GM12878 (cell line): ENCODE data around the gene TMPRSS15. TPM values are rescaled to one million over a fixed set of nuclear protein-coding genes. Genes with fewer than 3 reads are reported as not detected.

Experiments used
- ATAC-seq: fragments of 200-7000 bp; cut with Tn5 transposase; 3 replicates; pipeline ENCODE4 v1.9.1; 2020; ENCODE audit warnings: mild to moderate bottlenecking, moderate library complexity
- BruUV-seq: library from RNA; stranded (reverse); fragments of 400-500 nt; replicated peaks from 2 replicates; lab custom pipeline; 2021; lab: Mats Ljungman, UMichigan
- CTCF ChIA-PET: fragments of 300-600 bp; sonication (Branson Sonifier 250); formaldehyde crosslinking; extraction: SDS; loops from one replicate; lab custom pipeline; 2021; ENCODE audit warnings: inconsistent platforms; lab: Yijun Ruan, JAX
- POLR2A ChIA-PET: fragments of 350-600 bp; formaldehyde crosslinking; extraction: SDS; loops from one replicate; lab custom pipeline; 2021; ENCODE audit warnings: inconsistent platforms; lab: Charles Lee
- RAD21 ChIA-PET: fragments of 300-600 bp; sonication (Branson Sonifier 250); formaldehyde crosslinking; loops from one replicate; lab custom pipeline; 2023; ENCODE audit warnings: antibody characterized with exemption; ENCODE audit not compliant: unreplicated experiment; lab: Charles Lee
- SMC1A ChIA-PET: fragments of 300-600 bp; sonication (Branson Sonifier 250); formaldehyde crosslinking; loops from one replicate; lab custom pipeline; 2023; ENCODE audit not compliant: unreplicated experiment, uncharacterized antibody; lab: Charles Lee
- DNase-seq: peaks from one replicate; pipeline ENCODE4 v3.0.0-alpha.2; 2011; ENCODE audit warnings: low read depth, low spot score
- FAIRE-seq: peaks from 3 replicates; lab custom pipeline; 2011; peaks lifted over from hg19 to GRCh38; lab: Jason Lieb, UNC
- H2AFZ ChIP-seq: 2 replicates; pipeline ENCODE4 v1.6.0; 2011; ENCODE audit warnings: low read depth, low read length, control low read depth; ENCODE audit not compliant: control insufficient read depth
- H3K27ac ChIP-seq: 2 replicates; pipeline ENCODE4 v1.5.1; 2011; ENCODE audit warnings: control low read depth; ENCODE audit not compliant: control insufficient read depth, insufficient read depth
- H3K27me3 ChIP-seq, 2 experiments: replicated peaks in 1 of 2; 2 replicates each; pipeline versions ENCODE4 v1.6.0 to v1.6.1; 2011; ENCODE audit warnings: low read length in 1 of 2; ENCODE audit not compliant: control insufficient read depth in 2 of 2, insufficient read depth in 2 of 2
- H3K36me3 ChIP-seq, 2 experiments: 2 replicates each; pipeline ENCODE4 v1.5.1; 2011; ENCODE audit warnings: low read length in 1 of 2; ENCODE audit not compliant: control insufficient read depth in 2 of 2, insufficient read depth in 2 of 2
- H3K4me1 ChIP-seq: 2 replicates; pipeline ENCODE4 v1.6.1; 2011; ENCODE audit warnings: mild to moderate bottlenecking, low read length, moderate library complexity, mixed read lengths; ENCODE audit not compliant: control insufficient read depth, insufficient read depth
- H3K4me2 ChIP-seq: 2 replicates; pipeline ENCODE4 v1.6.0; 2011; ENCODE audit warnings: control low read depth; ENCODE audit not compliant: control insufficient read depth, insufficient read depth
- H3K4me3 ChIP-seq: fragments of 200-600 bp; sonication (generic); 2 replicates; pipeline ENCODE4 v1.5.1; 2016
- H3K79me2 ChIP-seq: 2 replicates; pipeline ENCODE4 v1.6.0; 2011; ENCODE audit warnings: low read length; ENCODE audit not compliant: control insufficient read depth, insufficient read depth
- H3K9ac ChIP-seq: 2 replicates; pipeline ENCODE4 v1.8.0; 2011; ENCODE audit warnings: low read length, control low read depth, mixed read lengths; ENCODE audit not compliant: control insufficient read depth, insufficient read depth
- H3K9me3 ChIP-seq: replicated peaks from 3 replicates; pipeline ENCODE4 v1.5.1; 2011; ENCODE audit warnings: mild to moderate bottlenecking, low read length; ENCODE audit not compliant: control insufficient read depth, insufficient read depth
- H4K20me1 ChIP-seq: 2 replicates; pipeline ENCODE4 v1.6.0; 2011; ENCODE audit not compliant: control insufficient read depth, insufficient read depth
- CBX3 ChIP-seq: fragments of 200-600 bp; sonication (generic); IDR thresholded peaks from 2 replicates; pipeline ENCODE4 v1.6.1; 2016; ENCODE audit warnings: low read depth, borderline replicate concordance
- CUX1 ChIP-seq: IDR thresholded peaks from 2 replicates; pipeline ENCODE4 v1.6.1; 2012; ENCODE audit warnings: improper control_type of control experiment, low read depth, low read length; ENCODE audit not compliant: insufficient replicate concordance
- EP300 ChIP-seq, 2 experiments: fragments of 150-350 bp in 1 of 2; IDR thresholded peaks; 2 replicates each; pipeline ENCODE4 v1.6.1; 2011 to 2012; ENCODE audit warnings: low read depth in 2 of 2, low read length in 2 of 2, borderline replicate concordance in 1 of 2, improper control_type of control experiment in 1 of 2, inconsistent platforms in 1 of 2; ENCODE audit not compliant: control insufficient read depth in 1 of 2
- KAT2A ChIP-seq: conservative IDR thresholded peaks from 2 replicates; pipeline ENCODE4 v1.6.1; 2011; ENCODE audit warnings: low read depth, low read length; ENCODE audit not compliant: control insufficient read depth
- MEF2B ChIP-seq: fragments of 450-650 bp; IDR thresholded peaks from 2 replicates; pipeline ENCODE4 v1.6.1; 2018; ENCODE audit warnings: mild to moderate bottlenecking, moderate library complexity; ENCODE audit not compliant: partially characterized antibody, poor library complexity, severe bottlenecking
- MTA3 ChIP-seq: IDR thresholded peaks from 2 replicates; pipeline ENCODE4 v1.6.1; 2012; ENCODE audit warnings: low read length, inconsistent platforms, borderline replicate concordance
- POLR2AphosphoS2 ChIP-seq: IDR thresholded peaks from 2 replicates; pipeline ENCODE4 v1.6.1; 2011; ENCODE audit warnings: low read depth, mild to moderate bottlenecking, low read length, improper control_type of control experiment, moderate library complexity
- RAD51 ChIP-seq: fragments of 450-650 bp; IDR thresholded peaks from 2 replicates; pipeline ENCODE4 v1.6.1; 2016; ENCODE audit warnings: moderate library complexity, mild to moderate bottlenecking, inconsistent platforms
- SMARCA5 ChIP-seq: fragments of 450-650 bp; IDR thresholded peaks from 2 replicates; pipeline ENCODE4 v1.6.1; 2017; ENCODE audit warnings: mild to moderate bottlenecking
- WGBS: methylation state at CpG from one replicate; pipeline ENCODE4 v1.1.6; 2016; ENCODE audit warnings: low lambda C conversion rate; ENCODE audit not compliant: insufficient replicate concordance, insufficient coverage; ENCODE audit errors: missing lambda C conversion rate; 5-methylcytosine and 5-hydroxymethylcytosine counted together
- in situ Hi-C: fragments of 300-500 bp; cut with MboI; formaldehyde crosslinking; loops from 9 replicates; pipeline ENCODE4 v1.14.3; 2018; ENCODE audit warnings: mixed read lengths
- intact Hi-C: fragments of 100-400 bp; cut with micrococcal nuclease; formaldehyde crosslinking; loops from one replicate; pipeline ENCODE4 v1.14.2; 2022; ENCODE audit not compliant: unreplicated experiment
- polyA plus RNA-seq, 11 experiments: library from polyadenylated mRNA; depleted of rRNA in 4 of 11; unstranded in 6 of 11; stranded (reverse) in 5 of 11; fragments of >200 nt; fragmentation: Nextera tagmentation in 4 of 11; fragmentation: Illumina TruSeq in 1 of 11; extraction: Ambion mirVana in 4 of 11; extraction: Trizol in 1 of 11; gene quantifications; 1 replicate in 1 of 11; 2 replicates in 10 of 11; pipeline versions ENCODE4 v1.2.1 to v1.2.3, GENCODE V29; 2011 to 2016; ENCODE audit warnings: inconsistent platforms in 2 of 11, missing spikeins in 2 of 11, low read depth in 1 of 11
- total RNA-seq, 4 experiments: library from RNA; depleted of rRNA in 3 of 4; stranded (reverse); fragments of >200 nt in 3 of 4; fragmentation: Illumina TruSeq in 1 of 4; extraction: Trizol in 1 of 4; gene quantifications; 2 replicates each; pipeline versions ENCODE4 v1.2.1 to v1.2.3, GENCODE V29; 2013 to 2021
- TF ChIP-seq, protein P1 (sequence below): IDR thresholded peaks from 2 replicates; pipeline ENCODE4 v1.6.1; 2012; ENCODE audit warnings: mild to moderate bottlenecking, low read depth, low read length
- TF ChIP-seq, protein P2 (sequence below): IDR thresholded peaks from 2 replicates; pipeline ENCODE4 v1.6.1; 2011; ENCODE audit warnings: borderline replicate concordance, low read depth, mild to moderate bottlenecking, moderate library complexity, low read length; ENCODE audit not compliant: insufficient read depth, poor library complexity, severe bottlenecking

TMPRSS15 gene
- total and polyA plus RNA-seq, 10 of the 15 experiments (the other 5 are each of a cell fraction or from before 2014, with no cell fraction given): 0.02 to 0.11 TPM; not detected in 8

DNA sequence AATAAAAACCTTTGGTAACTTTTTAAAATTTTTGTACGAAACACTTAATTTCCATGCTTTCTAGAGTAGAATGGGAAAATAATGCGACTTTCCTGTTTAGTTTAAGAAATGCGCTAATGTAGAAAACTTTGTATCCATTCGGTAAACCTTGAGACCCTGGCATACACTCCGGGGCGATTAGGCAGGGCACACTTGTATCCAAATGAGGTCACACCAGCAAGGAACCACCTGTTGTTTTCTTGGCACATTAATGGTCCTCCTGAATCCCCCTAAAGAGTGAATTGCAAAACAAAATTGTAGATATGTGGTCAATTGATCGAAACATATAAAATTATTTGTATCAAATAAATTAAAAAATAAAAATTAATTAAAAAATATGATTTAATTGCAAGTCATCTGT is 133.7 kb downstream of the TMPRSS15 start (continued):
- TF ChIP-seq KAT2A: no peak
- TF ChIP-seq CBX3: no peak
- no peak for TF ChIP-seq POLR2AphosphoS2
- TF ChIP-seq, protein P1, sequence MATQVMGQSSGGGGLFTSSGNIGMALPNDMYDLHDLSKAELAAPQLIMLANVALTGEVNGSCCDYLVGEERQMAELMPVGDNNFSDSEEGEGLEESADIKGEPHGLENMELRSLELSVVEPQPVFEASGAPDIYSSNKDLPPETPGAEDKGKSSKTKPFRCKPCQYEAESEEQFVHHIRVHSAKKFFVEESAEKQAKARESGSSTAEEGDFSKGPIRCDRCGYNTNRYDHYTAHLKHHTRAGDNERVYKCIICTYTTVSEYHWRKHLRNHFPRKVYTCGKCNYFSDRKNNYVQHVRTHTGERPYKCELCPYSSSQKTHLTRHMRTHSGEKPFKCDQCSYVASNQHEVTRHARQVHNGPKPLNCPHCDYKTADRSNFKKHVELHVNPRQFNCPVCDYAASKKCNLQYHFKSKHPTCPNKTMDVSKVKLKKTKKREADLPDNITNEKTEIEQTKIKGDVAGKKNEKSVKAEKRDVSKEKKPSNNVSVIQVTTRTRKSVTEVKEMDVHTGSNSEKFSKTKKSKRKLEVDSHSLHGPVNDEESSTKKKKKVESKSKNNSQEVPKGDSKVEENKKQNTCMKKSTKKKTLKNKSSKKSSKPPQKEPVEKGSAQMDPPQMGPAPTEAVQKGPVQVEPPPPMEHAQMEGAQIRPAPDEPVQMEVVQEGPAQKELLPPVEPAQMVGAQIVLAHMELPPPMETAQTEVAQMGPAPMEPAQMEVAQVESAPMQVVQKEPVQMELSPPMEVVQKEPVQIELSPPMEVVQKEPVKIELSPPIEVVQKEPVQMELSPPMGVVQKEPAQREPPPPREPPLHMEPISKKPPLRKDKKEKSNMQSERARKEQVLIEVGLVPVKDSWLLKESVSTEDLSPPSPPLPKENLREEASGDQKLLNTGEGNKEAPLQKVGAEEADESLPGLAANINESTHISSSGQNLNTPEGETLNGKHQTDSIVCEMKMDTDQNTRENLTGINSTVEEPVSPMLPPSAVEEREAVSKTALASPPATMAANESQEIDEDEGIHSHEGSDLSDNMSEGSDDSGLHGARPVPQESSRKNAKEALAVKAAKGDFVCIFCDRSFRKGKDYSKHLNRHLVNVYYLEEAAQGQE: no peak
- TF ChIP-seq MEF2B: no peak
- TF ChIP-seq SMARCA5: no peak
- TF ChIP-seq EP300 (IDR thresholded peaks at IDR 0.05; ENCODE audit: borderline replicate concordance in 1 of 2, control insufficient read depth in 1 of 2, low read depth in 2 of 2, low read length in 2 of 2): no peak
- no peak for TF ChIP-seq MTA3
- TF ChIP-seq, all 136 proteins: peak for 0

- no peaks in the 10 kb centered on the region for H3K9me3 ChIP-seq
These were observed 134.7 kb downstream of the TMPRSS15 start for GRCh38 chr21:18268906-18269305.

More at GRCh38 chr21:18268906-18269305, 134.7 kb downstream of the TMPRSS15 start:
- DNase-seq (no peak), ATAC-seq (no peak), FAIRE-seq (no peak)
- RAD21 ChIA-PET: no interaction called here
- in situ Hi-C loops: no loop called here
- CTCF ChIA-PET: no interaction called here
- H3K4me2 ChIP-seq: no peak overlapping the region
- POLR2A ChIA-PET: no interaction called here
- no peaks in the 10 kb centered on the region for H4K20me1 ChIP-seq
- intact Hi-C loops: no loop called here
- no peak overlapping the region for H2AFZ ChIP-seq
- H3K9ac ChIP-seq: no peak overlapping the region
- SMC1A ChIA-PET: no interaction called here
- WGBS: 20% methylated on average over 1 of the region's 1 CpG
- no peaks in the 10 kb centered on the region for H3K27me3 ChIP-seq
- BruUV-seq: no TSS peak
- TF ChIP-seq, protein P2, sequence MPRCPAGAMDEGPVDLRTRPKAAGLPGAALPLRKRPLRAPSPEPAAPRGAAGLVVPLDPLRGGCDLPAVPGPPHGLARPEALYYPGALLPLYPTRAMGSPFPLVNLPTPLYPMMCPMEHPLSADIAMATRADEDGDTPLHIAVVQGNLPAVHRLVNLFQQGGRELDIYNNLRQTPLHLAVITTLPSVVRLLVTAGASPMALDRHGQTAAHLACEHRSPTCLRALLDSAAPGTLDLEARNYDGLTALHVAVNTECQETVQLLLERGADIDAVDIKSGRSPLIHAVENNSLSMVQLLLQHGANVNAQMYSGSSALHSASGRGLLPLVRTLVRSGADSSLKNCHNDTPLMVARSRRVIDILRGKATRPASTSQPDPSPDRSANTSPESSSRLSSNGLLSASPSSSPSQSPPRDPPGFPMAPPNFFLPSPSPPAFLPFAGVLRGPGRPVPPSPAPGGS: no peak
- TF ChIP-seq RAD51 (no peak), CUX1 (no peak)
- H3K4me1 ChIP-seq: no peaks in the 10 kb centered on the region
- no peak overlapping the region for H3K27ac ChIP-seq
- H3K79me2 ChIP-seq: no peaks in the 10 kb centered on the region
- H3K4me3 ChIP-seq: no peak overlapping the region
- H3K36me3 ChIP-seq: no peaks in the 10 kb centered on the region
